ENCODE measurements around the gene HOXD1. TPM values are rescaled to one million over a fixed set of nuclear protein-coding genes. Genes with fewer than 3 reads are reported as not detected.

HOXD1 gene
- total RNA-seq, 4 donors from 2014 or later: 0.19 TPM; not detected in 3

GRCh38 chr2:176192351-176192750 is 3.9 kb downstream of the HOXD1 start:
- no peak overlapping the region for H3K27ac ChIP-seq
- H3K4me3 ChIP-seq: no peak overlapping the region
- peaks cover 6 to 99% (median 17%) of the 10 kb centered on the region in 4 donors for H3K27me3 ChIP-seq
- DNase-seq: no peak
- peaks cover 11 to 28% (median 18%) of the 10 kb centered on the region in 3 donors for H3K4me1 ChIP-seq
- 12 to 19% methylated on average over 1 of the region's 1 CpG for WGBS, 2 donors
- no peaks in the 10 kb centered on the region for H3K9me3 ChIP-seq
- no peaks in the 10 kb centered on the region for H3K36me3 ChIP-seq
- intact Hi-C loops (cut with DNase I): no loop called here
- TF ChIP-seq CTCF (IDR thresholded peaks at IDR 0.05) (no peak), POLR2A (IDR thresholded peaks at IDR 0.05) (no peak)

- Histone ChIP-seq H3K36me3 (no peaks in the 10 kb centered on the region), H3K27ac (no peak overlapping the region), H3K27me3 (peaks cover 6 to 99% (median 17%) of the 10 kb centered on the region in 4 donors), H3K4me3 (no peak overlapping the region), H3K9me3 (no peaks in the 10 kb centered on the region), H3K4me1 (peaks cover 8 to 21% (median 17%) of the 10 kb centered on the region in 3 donors)
- DNase-seq: no peak
- WGBS, 2 donors: 16 to 25% methylated on average over 1 of the region's 1 CpG
- TF ChIP-seq CTCF (IDR thresholded peaks at IDR 0.05): no peak
- intact Hi-C loops (cut with DNase I): no loop called here
Measured at GRCh38 chr2:176193048-176193447, 4.6 kb downstream of the HOXD1 start.

- intact Hi-C loops (cut with DNase I): no loop called here
- no peaks in the 10 kb centered on the region for H3K36me3 ChIP-seq
- H3K4me1 ChIP-seq: no peaks in the 10 kb centered on the region
Measured at GRCh38 chr2:176199902-176200301, 11.4 kb downstream of the HOXD1 start.

GRCh38 chr2:176200971-176201370 is 12.5 kb downstream of the HOXD1 start:
- TF ChIP-seq POLR2A (IDR thresholded peaks at IDR 0.05): no peak
- TF ChIP-seq CTCF (IDR thresholded peaks at IDR 0.05): no peak
- DNase-seq: no peak
- Histone ChIP-seq H3K27me3 (peaks cover 0 to 86% (median 0%) of the 10 kb centered on the region in 4 donors), H3K9me3 (peaks cover 0 to 7% (median 0%) of the 10 kb centered on the region in 3 donors), H3K4me3 (no peak overlapping the region), H3K27ac (no peak overlapping the region), H3K4me1 (no peaks in the 10 kb centered on the region), H3K36me3 (no peaks in the 10 kb centered on the region)
- intact Hi-C loops (cut with DNase I): no loop called here
- WGBS, 2 donors: 57 to 75% methylated on average over 16 to 21 of the region's 21 CpGs

More at GRCh38 chr2:176199902-176200301, 11.4 kb downstream of the HOXD1 start:
- TF ChIP-seq POLR2A (IDR thresholded peaks at IDR 0.05) (no peak), CTCF (IDR thresholded peaks at IDR 0.05) (no peak)
- H3K27me3 ChIP-seq: peaks cover 0 to 85% (median 0%) of the 10 kb centered on the region in 4 donors
- DNase-seq: no peak
- H3K9me3 ChIP-seq: peaks cover 0 to 4% (median 0%) of the 10 kb centered on the region in 3 donors
- no peak overlapping the region for H3K4me3 ChIP-seq
- H3K27ac ChIP-seq: no peak overlapping the region

GRCh38 chr2:176202491-176202890 is 14.0 kb downstream of the HOXD1 start:
- no peak for DNase-seq
- H3K4me1 ChIP-seq: no peaks in the 10 kb centered on the region
- no peak for TF ChIP-seq CTCF (IDR thresholded peaks at IDR 0.05)
- TF ChIP-seq POLR2A (IDR thresholded peaks at IDR 0.05): no peak
- intact Hi-C loops (cut with DNase I): no loop called here
- no peak overlapping the region for H3K27ac ChIP-seq
- H3K4me3 ChIP-seq: no peak overlapping the region
- peaks cover 0 to 74% (median 0%) of the 10 kb centered on the region in 4 donors for H3K27me3 ChIP-seq
- 75 to 80% methylated on average over 7 of the region's 7 CpGs for WGBS, 2 donors
- H3K36me3 ChIP-seq: no peaks in the 10 kb centered on the region
- peaks cover 0 to 7% (median 0%) of the 10 kb centered on the region in 3 donors for H3K9me3 ChIP-seq

All from esophagus squamous epithelium (tissue), 5 donors.